Right lobe of liver (tissue), 4 donors: ENCODE results near the gene ATP1A1.

ENCODE experiments used
- CTCF ChIP-seq, 4 donors: fragments of 200-600 bp in 3 of 4; fragments of 450-650 bp in 1 of 4; IDR thresholded peaks; one replicate each; pipeline versions ENCODE4 v1.5.1 to v1.8.0; 2016 to 2022; ENCODE audit warnings: antibody characterized with exemption in 4 of 4, mild to moderate bottlenecking in 2 of 4
- POLR2A ChIP-seq: fragments of 450-650 bp; IDR thresholded peaks from one replicate; pipeline ENCODE4 v1.6.1; 2017; ENCODE audit warnings: antibody characterized with exemption, mild to moderate bottlenecking
- donor health status: DM: no; HTN: no; CAD: no.
- donor health status: DM: no; HTN: no; CAD: no.
- donor health status: DM: no; HTN: yes; CAD: no.

- TF ChIP-seq CTCF (IDR thresholded peaks at IDR 0.05) (no peak), POLR2A (no peak)
These were observed 42.7 kb upstream of the ATP1A1 start for GRCh38 chr1:116330342-116330652.
